WERI-Rb-1 (cell line): ENCODE results near the gene GDPD5.

Experiments
- DNase-seq: peaks from one replicate; pipeline ENCODE4 v3.0.0-alpha.2; 2020
- H3K27ac ChIP-seq: fragments of 250-450 bp; sonication (Bioruptor Pico); 2 replicates; pipeline ENCODE4 v1.5.1; 2020; ENCODE audit warnings: mild to moderate bottlenecking, moderate library complexity
- H3K27me3 ChIP-seq: fragments of 250-450 bp; sonication (Bioruptor Pico); 2 replicates; pipeline ENCODE4 v1.5.1; 2021; ENCODE audit warnings: mild to moderate bottlenecking, low read depth, moderate library complexity; ENCODE audit not compliant: insufficient read depth, severe bottlenecking
- H3K36me3 ChIP-seq: fragments of 250-450 bp; sonication (Bioruptor Pico); 2 replicates; pipeline ENCODE4 v1.5.1; 2020; ENCODE audit warnings: mild to moderate bottlenecking, moderate library complexity
- H3K4me3 ChIP-seq: 2 replicates; pipeline ENCODE4 v1.5.1; 2011; ENCODE audit warnings: low read depth, mild to moderate bottlenecking, control low read depth, low read length
- H3K9me3 ChIP-seq: fragments of 250-450 bp; sonication (Bioruptor Pico); 2 replicates; pipeline ENCODE4 v1.5.1; 2021; ENCODE audit warnings: mild to moderate bottlenecking, moderate library complexity; ENCODE audit not compliant: severe bottlenecking
- TF ChIP-seq, protein P1 (sequence below): IDR thresholded peaks from 2 replicates; pipeline ENCODE4 v1.5.1; 2011; ENCODE audit warnings: low read depth, mild to moderate bottlenecking, control low read depth, inconsistent platforms, low read length

GDPD5 gene

DNA sequence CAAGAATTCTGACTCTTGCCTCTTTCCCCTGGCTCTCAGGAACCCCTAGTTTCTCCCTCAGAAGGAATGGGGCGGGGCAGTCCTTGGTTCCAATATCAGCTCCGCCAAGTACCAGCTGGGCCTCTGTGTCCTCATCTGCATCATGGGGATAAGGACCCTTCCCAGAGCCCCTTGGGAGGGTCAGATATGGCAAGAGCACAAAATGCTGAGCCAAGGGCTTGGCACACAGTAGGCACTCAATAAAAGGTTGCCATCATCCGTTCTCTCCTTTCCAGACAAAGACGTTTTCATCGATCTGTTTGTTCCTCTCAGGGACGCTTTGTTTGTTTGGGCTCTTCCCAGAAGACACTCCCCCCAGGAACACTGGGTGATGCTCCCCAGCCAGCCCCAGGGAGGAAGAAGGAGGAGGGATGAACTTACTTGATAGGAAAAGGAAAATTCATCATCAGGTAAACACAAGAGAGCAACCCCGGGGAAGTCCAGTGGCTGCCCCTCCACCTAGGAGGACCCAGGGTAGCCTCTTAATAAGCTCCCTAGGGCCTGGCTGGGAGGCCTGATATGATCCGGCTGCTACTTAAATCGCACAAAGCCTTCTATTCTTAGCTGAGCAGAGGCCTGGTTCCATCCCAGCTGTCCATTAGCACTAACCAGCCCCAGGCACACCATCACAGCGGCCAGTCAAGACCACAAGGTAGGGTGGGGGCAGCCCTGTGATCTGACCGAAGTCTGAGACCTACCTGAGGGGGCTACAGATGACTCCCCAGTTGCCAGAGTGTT, 19.6 kb downstream of the GDPD5 start:
- Histone ChIP-seq H3K36me3 (no peaks in the 10 kb centered on the region; the same call in 1 of the 2 replicates), H3K27me3 (no peaks in the 10 kb centered on the region), H3K4me3 (0 out of 2 replicates have a peak overlapping the region, but pooled peaks have one; percentile 4), H3K27ac (peak overlapping the region; percentile 86), H3K9me3 (no peaks in the 10 kb centered on the region)
- TF ChIP-seq, protein P1, sequence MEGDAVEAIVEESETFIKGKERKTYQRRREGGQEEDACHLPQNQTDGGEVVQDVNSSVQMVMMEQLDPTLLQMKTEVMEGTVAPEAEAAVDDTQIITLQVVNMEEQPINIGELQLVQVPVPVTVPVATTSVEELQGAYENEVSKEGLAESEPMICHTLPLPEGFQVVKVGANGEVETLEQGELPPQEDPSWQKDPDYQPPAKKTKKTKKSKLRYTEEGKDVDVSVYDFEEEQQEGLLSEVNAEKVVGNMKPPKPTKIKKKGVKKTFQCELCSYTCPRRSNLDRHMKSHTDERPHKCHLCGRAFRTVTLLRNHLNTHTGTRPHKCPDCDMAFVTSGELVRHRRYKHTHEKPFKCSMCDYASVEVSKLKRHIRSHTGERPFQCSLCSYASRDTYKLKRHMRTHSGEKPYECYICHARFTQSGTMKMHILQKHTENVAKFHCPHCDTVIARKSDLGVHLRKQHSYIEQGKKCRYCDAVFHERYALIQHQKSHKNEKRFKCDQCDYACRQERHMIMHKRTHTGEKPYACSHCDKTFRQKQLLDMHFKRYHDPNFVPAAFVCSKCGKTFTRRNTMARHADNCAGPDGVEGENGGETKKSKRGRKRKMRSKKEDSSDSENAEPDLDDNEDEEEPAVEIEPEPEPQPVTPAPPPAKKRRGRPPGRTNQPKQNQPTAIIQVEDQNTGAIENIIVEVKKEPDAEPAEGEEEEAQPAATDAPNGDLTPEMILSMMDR, result no peak
- peak; percentile 90 for DNase-seq

DNA sequence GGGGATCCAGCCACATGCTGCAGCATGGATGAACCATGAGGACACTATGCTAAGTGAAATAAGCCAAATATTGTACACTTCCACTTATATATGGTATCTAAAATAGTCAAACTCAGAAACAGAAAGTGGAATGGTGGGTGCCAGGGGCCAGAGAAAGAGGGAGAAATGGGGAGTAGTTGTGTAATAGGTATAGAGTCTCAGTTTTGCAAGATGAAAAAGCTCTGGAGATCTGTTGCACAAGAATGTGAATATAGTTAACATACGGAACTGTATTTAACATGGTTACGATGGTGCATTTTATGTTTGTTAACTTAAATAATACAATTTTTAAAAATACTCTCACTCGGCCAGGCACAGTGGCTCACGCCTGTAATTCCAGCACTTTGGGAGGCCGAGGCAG, 21.2 kb downstream of the GDPD5 start:
- TF ChIP-seq, protein P1, result no peak
- no peak for DNase-seq

DNA sequence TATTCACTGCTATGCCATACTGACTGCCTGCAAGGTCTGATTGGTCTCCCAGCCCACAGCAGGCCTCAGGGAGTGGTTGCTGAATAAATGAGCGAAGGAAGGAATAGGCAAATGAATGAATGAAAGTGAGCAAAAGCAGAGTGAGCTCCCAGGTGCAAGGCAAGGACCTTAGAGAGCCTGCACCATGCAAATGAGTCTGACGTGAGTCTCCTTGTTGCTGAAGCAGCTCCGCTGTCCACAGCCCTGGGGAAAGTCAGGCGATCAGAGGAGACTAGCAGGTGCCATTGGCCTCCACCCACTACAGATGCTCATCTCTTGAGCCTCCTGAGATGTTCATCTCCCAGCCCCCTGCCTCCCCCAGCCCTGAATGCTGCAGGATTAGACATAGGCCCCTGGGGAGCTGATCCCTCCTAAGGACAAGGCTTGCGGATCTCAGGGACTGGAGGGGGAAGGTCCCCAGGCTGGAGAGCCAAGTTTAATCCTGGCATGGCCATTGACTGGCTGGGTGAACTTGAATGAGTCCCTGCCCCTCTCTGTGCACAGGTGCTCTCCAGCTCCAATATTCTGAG, 22.1 kb downstream of the GDPD5 start:
- TF ChIP-seq, protein P1, result no peak
- Histone ChIP-seq H3K27ac (peak overlapping the region; percentile 86), H3K36me3 (no peaks in the 10 kb centered on the region), H3K9me3 (no peaks in the 10 kb centered on the region), H3K27me3 (no peaks in the 10 kb centered on the region), H3K4me3 (no peak overlapping the region)
- peak; percentile 97 for DNase-seq

More for the DNA sequence above, 21.2 kb downstream of the GDPD5 start:
- no peak overlapping the region for H3K4me3 ChIP-seq
- no peaks in the 10 kb centered on the region for H3K9me3 ChIP-seq
- H3K27ac ChIP-seq, result peak overlapping the region; percentile 86
- no peaks in the 10 kb centered on the region for H3K36me3 ChIP-seq
- no peaks in the 10 kb centered on the region for H3K27me3 ChIP-seq

- TF ChIP-seq, protein P1, result no peak
- H3K36me3 ChIP-seq, result no peaks in the 10 kb centered on the region
- H3K27me3 ChIP-seq, result no peaks in the 10 kb centered on the region
- no peak for DNase-seq
- no peak overlapping the region; the same call in 1 of the 2 replicates for H3K27ac ChIP-seq
- no peaks in the 10 kb centered on the region for H3K9me3 ChIP-seq
- no peak overlapping the region for H3K4me3 ChIP-seq
Measured at GRCh38 chr11:75502138-75502537, 23.6 kb downstream of the GDPD5 start.

- Histone ChIP-seq H3K4me3 (no peak overlapping the region), H3K27ac (peak overlapping the region; percentile 23; the same call in 1 of the 2 replicates), H3K9me3 (no peaks in the 10 kb centered on the region), H3K36me3 (no peaks in the 10 kb centered on the region), H3K27me3 (no peaks in the 10 kb centered on the region)
- no peak for DNase-seq
- TF ChIP-seq, protein P1, result no peak
Measured at GRCh38 chr11:75500742-75501141, 25.0 kb downstream of the GDPD5 start.
